NCI-H82 (cell line): ENCODE results near the gene KAT8.

Experiments
- DNase-seq: peaks from one replicate; lab custom pipeline; 2025; lab: John Stamatoyannopoulos, UW

Gene KAT8

GRCh38 chr16:31117384-31118222 lies at the start of gene KAT8:
Gene KAT8, plus strand, starts transcription at chr16:31117664. Its CDS starts 18 bp downstream, at chr16:31117682.
- DNase-seq: peak; percentile 99

- peak; percentile 72 for DNase-seq
Measured at GRCh38 chr16:31071861-31072260, 45.6 kb upstream of the KAT8 start.

GRCh38 chr16:31072540-31073141 lies 44.8 kb upstream of the KAT8 start:
- DNase-seq: peak; percentile 29

- peak; percentile 90 for DNase-seq
Measured at GRCh38 chr16:31073142-31073969, 44.1 kb upstream of the KAT8 start.

GRCh38 chr16:31073970-31074813 lies 43.3 kb upstream of the KAT8 start, which contains the start of the genes ZNF646 and ZNF668:
Gene ZNF646, plus strand, starts transcription at chr16:31074422. Its CDS starts 1,903 bp downstream, at chr16:31076325.
Gene ZNF668, minus strand, starts transcription at chr16:31074240. Its CDS starts 9,781 bp downstream, at chr16:31064459.
- DNase-seq: peak; percentile 99

GRCh38 chr16:31074814-31075183 lies 42.7 kb upstream of the KAT8 start:
- no peak for DNase-seq

GRCh38 chr16:31076319-31076718 lies 41.1 kb upstream of the KAT8 start:
- no peak for DNase-seq

GRCh38 chr16:31077024-31077423 lies 40.4 kb upstream of the KAT8 start:
- DNase-seq: no peak

GRCh38 chr16:31077592-31078396 lies 39.7 kb upstream of the KAT8 start:
- no peak for DNase-seq

GRCh38 chr16:31078597-31079341 lies 38.7 kb upstream of the KAT8 start:
- no peak for DNase-seq

GRCh38 chr16:31079342-31079944 lies 38.0 kb upstream of the KAT8 start:
- no peak for DNase-seq

GRCh38 chr16:31080035-31080629 lies 37.3 kb upstream of the KAT8 start:
- no peak for DNase-seq

- DNase-seq: no peak
Measured at GRCh38 chr16:31080756-31081419, 36.6 kb upstream of the KAT8 start.

- no peak for DNase-seq
Measured at GRCh38 chr16:31081428-31082351, 35.8 kb upstream of the KAT8 start.

- no peak for DNase-seq
Measured at GRCh38 chr16:31082368-31083045, 35.0 kb upstream of the KAT8 start.

GRCh38 chr16:31083081-31083480 lies 34.4 kb upstream of the KAT8 start:
- DNase-seq: no peak

- DNase-seq: no peak
Measured at GRCh38 chr16:31083556-31083955, 33.9 kb upstream of the KAT8 start.
